HG03378 (cell line): ENCODE measurements around the gene CAMKMT.
A peak's percentile ranks its signal among the peaks of the same experiment; 100 is the strongest.

Experiments
- ATAC-seq: cut with Tn5 transposase; IDR thresholded peaks from one replicate; pipeline ENCODE4 v1.9.1; 2021; ENCODE audit warnings: mild to moderate bottlenecking, moderate library complexity; ENCODE audit not compliant: unreplicated experiment

Gene CAMKMT

GRCh38 chr2:44442019-44442418 lies 80.3 kb downstream of the CAMKMT start:
- ATAC-seq, result no peak

DNA sequence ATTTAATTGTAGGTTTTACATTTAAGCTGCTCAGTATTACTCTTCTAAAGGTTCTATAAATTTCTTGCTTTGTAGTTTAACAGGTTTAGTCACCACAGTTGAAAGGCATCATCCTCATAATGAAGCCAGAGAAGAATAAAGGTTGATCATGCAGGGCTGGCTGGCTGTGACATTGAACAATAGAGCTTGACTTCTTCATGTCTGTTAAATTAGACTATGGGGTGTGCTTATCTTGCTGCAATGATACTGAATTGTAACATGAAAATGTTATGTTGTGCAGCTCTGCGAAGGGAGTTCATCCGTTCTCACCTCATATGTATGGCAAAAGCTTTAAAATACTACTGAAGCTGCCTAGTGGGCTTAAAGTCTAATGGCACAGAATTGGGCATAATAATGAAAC lies 81.8 kb downstream of the CAMKMT start:
- ATAC-seq, result no peak

DNA sequence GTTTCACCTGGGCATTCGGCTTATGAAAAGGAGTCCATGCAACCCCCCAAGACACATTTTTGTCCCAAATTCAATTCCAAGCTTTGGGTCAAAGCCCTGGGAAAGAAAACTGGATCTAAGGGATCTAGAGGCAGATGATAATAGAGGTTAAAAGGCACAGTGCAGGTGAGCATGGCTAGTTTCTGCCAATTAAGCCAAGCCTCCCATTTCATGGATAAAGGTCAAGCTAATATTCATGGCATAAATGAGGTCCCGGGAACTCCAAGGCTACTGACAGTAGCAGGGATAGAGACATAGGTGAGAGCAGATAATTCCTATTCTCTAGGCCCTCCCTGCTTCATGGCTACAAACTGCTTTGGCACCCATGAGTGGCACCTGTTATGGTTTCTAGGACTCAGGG lies 83.1 kb downstream of the CAMKMT start:
- no peak for ATAC-seq

GRCh38 chr2:44448860-44449527 lies 87.2 kb downstream of the CAMKMT start:
- no peak for ATAC-seq

DNA sequence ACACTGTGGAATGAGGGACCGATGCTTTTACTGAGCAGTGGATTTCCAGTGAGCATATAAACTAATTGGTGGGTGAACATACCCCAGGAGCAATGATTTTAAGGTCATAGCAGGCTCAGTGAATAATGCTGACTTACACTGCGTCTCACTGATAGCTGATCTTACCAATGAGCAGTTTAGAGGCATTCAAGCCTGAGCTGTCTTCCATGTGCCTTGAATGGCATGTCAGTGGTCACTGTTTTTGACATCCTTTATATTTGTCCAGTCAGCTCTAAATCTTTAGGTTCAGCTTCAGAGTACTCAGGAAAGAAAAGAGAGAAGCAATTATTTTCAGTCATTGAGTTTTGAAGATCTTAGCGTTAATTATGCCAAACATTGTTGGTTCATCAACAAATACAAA lies 88.3 kb downstream of the CAMKMT start:
- ATAC-seq, result no peak

DNA sequence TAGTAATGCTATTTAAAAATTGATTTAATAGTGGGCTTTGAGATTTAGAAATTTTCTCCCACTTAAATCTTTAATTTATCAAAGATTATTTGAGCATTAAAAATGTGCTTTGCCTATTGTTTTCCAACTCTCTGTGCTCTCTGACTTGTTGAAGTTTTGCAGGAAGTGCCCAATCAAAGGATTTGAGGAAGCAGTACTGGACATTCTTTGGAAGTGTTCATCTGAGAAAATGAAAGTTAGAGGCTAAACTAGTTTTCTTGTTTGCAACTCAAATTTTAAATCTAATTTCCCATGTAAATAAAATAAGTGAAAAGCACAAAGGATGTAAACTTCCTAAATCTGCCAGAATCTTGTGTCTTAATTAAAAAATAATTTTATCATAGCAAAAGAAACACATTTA lies 89.1 kb downstream of the CAMKMT start:
- no peak for ATAC-seq

- no peak for ATAC-seq
These were observed 90.4 kb downstream of the CAMKMT start for GRCh38 chr2:44452069-44452583.

GRCh38 chr2:44453259-44453658 lies 91.5 kb downstream of the CAMKMT start:
- no peak for ATAC-seq

- no peak for ATAC-seq
These were observed 94.1 kb downstream of the CAMKMT start for GRCh38 chr2:44455877-44456276.

DNA sequence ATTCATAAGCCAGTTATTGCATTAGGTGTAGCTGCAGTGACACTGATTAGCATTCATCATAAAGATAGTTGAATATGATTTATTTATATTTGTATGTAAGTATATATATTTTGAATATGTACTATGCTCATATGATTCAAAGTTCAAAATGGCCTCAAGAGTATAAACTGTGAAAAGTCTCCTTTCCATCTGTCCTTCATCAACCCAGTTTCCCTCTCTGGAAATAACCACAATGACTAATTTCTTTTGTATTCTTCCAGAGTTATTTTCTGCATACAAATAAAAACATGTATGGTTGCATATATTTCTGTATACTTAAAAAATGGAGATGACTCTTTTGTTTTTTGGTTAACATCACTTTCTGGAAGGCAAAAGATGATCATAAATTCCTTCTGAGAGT lies 95.2 kb downstream of the CAMKMT start:
- ATAC-seq, result no peak

DNA sequence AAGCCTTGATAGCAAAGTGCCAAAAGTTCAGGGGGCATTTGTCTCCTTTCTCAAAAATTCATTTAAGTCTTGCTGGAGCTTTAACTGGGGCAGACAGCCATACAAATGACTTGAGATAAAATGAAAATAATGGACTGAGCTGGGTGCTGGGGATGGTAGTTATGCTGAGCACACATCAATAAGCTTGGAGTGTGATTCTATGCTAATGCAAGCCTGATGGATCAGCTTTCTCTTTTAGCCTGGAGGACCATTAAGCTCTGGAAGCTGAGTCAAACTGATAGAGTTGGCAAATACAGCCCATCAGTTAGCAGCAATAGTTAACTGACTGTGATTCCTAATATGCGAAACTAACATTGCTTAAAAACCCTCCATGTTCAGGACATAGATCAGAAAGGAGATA lies 98.0 kb downstream of the CAMKMT start:
- no peak for ATAC-seq

GRCh38 chr2:44462934-44463849 lies 101.4 kb downstream of the CAMKMT start:
- ATAC-seq, result no peak

DNA sequence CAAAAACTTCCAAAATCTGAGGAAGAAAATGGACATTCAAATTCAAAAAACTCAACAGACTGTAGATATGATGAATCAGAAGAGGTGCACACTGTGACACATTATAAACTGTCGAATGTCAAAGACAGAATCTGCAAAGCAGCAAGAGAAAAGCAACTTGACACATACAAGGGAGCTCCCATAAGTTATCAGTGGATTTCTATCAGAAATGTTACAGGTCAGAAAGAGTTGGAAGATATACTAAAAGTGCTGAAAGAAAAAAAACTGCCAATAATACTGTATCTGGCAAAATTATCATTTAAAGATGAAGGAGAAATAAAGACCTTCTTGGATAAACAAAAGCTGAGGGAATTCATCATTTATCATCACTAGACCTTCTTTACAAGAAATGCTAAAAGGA lies 102.7 kb downstream of the CAMKMT start:
- no peak for ATAC-seq

DNA sequence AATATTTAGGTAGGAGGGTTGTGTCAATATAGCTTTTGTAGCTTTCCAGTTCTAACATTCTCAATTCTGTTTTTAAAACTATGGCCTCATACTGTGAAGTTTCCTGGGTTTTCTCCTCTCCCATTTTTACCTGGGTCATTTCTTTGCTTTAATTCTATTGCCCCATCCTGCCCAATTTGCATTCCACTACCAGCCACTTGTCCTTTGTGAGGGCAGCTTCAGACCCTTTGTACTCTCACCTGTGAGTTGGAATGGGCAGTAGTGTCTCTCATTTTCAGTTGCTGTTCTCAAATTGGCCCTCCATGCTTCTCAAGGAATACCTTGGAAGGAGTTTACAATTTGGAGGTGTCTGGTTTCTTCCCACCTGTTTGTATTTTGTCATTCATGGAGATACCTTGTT lies 108.4 kb downstream of the CAMKMT start:
- no peak for ATAC-seq

DNA sequence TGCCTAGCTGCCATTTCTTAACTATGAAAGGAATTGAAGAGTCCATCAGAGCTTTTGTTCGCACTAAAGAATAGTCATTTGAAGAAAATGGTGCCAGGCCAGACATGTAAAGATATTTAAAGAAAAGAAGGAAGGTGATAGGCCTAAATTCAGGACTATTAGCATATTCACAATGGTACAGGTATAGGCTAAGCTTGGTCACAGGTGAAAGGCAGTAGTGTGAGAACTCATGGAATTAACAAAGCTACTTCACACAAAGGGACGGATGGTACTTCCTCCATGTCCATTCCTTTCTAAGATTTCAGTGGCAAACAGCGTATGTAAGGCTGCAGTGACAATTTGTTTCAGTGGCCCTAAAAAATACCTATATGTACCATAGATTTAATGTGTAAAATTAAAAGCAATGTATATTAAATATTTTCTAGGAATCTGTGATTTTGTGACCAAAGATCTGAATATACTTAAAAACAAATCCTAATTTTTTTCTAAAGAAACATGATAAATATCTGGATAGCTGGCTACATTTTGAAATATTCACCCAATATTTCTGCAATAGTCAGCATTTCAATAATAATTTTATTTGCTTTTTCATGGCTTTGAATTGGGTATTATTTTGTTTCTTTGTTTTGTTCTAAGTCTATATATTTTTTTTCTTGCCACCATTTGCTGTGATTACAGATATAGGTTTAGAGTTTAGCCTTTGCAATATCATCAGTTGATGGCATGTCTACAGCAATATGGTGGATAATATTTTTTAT lies 116.1 kb downstream of the CAMKMT start:
- no peak for ATAC-seq

DNA sequence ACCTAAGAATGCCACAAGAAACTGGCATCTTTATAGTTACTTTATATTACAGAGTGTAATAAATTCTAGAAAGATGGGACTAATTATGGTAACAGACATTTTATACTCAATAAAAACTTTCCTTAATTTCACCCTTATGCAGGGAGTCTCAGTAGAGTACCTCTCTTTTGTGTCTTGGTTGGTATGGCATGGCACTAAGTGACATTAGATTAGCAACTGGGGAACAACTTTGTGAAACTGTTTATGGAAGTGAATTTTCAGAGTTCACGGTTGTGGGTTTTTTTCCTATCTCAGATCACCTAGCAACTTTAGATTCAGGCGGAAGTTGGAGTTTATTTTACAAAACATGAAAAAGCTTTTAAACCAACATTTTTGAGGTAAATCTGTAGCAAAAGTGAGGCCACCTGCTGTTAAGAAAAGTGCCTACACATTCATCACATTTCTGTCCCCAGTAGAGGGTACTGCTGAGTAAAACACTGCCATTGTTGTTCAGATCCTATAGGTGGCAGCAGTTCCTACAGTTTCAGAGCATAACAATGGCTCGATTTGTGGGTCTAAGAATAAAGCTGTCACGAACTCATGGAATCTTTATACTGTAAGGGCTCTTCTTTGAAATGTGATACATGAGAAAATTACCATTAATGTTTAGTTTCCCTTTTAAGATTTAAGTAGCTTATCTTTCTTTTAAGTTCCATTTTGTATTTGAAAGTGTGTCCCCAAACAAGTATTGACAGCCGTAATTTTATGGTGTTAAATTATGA lies 117.6 kb downstream of the CAMKMT start:
- peak; percentile 93 for ATAC-seq

GRCh38 chr2:44480068-44480467 lies 118.3 kb downstream of the CAMKMT start:
- no peak for ATAC-seq

DNA sequence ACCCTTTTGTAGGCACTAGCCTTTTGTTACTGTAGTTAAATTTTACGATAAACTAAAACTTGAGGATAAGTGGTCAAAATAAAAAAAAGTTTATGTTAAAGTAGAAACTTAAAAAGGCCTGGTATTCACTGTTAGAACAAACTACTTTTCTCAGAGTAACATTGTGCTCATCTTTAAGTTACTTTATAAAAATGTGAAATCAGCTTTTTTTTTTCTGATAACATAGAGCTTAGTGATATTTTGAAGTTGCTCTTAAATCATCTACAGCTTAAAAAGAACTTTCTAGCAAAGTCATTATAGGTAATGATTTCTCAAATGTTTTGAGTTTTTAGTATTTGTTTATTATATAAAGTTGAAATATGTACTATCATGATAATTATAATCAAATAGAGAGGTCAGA lies 125.3 kb downstream of the CAMKMT start:
- no peak for ATAC-seq

- no peak for ATAC-seq
These were observed 129.0 kb downstream of the CAMKMT start for GRCh38 chr2:44490726-44491125.

DNA sequence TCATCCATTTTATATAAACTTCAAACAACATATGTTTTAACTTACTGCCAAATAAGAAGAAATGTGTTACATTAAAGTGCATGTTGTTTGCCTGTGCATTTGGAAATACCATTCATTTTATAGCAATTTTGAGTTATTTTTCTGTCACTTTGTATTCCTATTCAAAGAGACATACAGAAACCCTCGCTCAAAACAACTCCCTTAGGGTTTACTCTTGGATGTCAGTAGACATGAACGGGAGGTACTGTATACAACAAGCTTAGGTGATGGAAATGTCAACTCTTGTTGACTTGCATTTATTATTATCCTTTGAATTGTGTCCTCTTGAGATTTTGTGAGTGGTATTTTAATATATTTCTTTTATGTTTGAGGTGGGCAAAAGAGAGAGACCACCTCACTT lies 132.3 kb downstream of the CAMKMT start:
- ATAC-seq, result no peak

- no peak for ATAC-seq
These were observed 133.3 kb downstream of the CAMKMT start for GRCh38 chr2:44495035-44495434.
